Gastrocnemius medialis (tissue), 4 donors: ENCODE data around the gene CLDN6. TPM values are rescaled to one million over a fixed set of nuclear protein-coding genes. Genes with fewer than 3 reads are reported as not detected.
"Not testable (repeated sequence)": the region's sequence is repeated elsewhere in the genome, so short reads cannot be mapped to it uniquely, and the experiment has no call there.

ENCODE experiments used
- ATAC-seq, 2 donors: fragments of 150-250 bp; one replicate each; pipeline ENCODE4 v1.9.1; 2016
- DNase-seq, 2 donors: peaks; one replicate each; pipeline ENCODE4 v3.0.0-alpha.2; 2019
- H3K27ac ChIP-seq, 4 donors: fragments of 200-600 bp; sonication (generic); 1 replicate in 1 of 4; 2 replicates in 3 of 4; pipeline ENCODE4 v1.5.1; 2016 to 2018; ENCODE audit warnings: mild to moderate bottlenecking in 2 of 4, moderate library complexity in 1 of 4
- H3K27me3 ChIP-seq, 3 donors: fragments of 200-600 bp; sonication (generic) in 2 of 3; 1 replicate in 1 of 3; 2 replicates in 2 of 3; pipeline versions ENCODE4 v1.5.1 to v1.6.0; 2016 to 2019; ENCODE audit warnings: mild to moderate bottlenecking in 1 of 3, moderate library complexity in 1 of 3
- H3K36me3 ChIP-seq, 2 donors: fragments of 200-600 bp; sonication (generic) in 1 of 2; one replicate each; pipeline ENCODE4 v1.5.1; 2017 to 2018
- H3K4me1 ChIP-seq, 2 donors: fragments of 200-600 bp; sonication (generic) in 1 of 2; one replicate each; pipeline ENCODE4 v1.5.1; 2016 to 2017; ENCODE audit warnings: mild to moderate bottlenecking in 2 of 2
- H3K4me3 ChIP-seq, 4 donors: fragments of 200-600 bp; sonication (generic) in 3 of 4; 1 replicate in 1 of 4; 2 replicates in 3 of 4; pipeline ENCODE4 v1.5.1; 2016 to 2019; ENCODE audit warnings: mild to moderate bottlenecking in 2 of 4
- H3K9me3 ChIP-seq, 3 donors: fragments of 200-600 bp; sonication (generic) in 2 of 3; 1 replicate in 1 of 3; 2 replicates in 2 of 3; pipeline ENCODE4 v1.5.1; 2016 to 2019
- POLR2A ChIP-seq, 2 donors: fragments of 450-650 bp; IDR thresholded peaks; one replicate each; pipeline ENCODE4 v1.6.1; 2017; ENCODE audit warnings: antibody characterized with exemption in 2 of 2, mild to moderate bottlenecking in 2 of 2, moderate library complexity in 2 of 2
- in situ Hi-C, 4 donors: fragments of 200-750 bp; cut with MboI; loops; one replicate each; pipeline versions ENCODE4 v1.15.0 to v1.8.0; 2017; ENCODE audit warnings: low sequenced_read_pairs in 4 of 4
- intact Hi-C: fragments of 100-400 bp; cut with DNase I; formaldehyde crosslinking; loops from one replicate; pipeline ENCODE4 v1.15.1; 2023; ENCODE audit warnings: low total_unique reads
- total RNA-seq, 4 donors: library from RNA; depleted of rRNA; stranded (reverse); fragments of >200 nt; gene quantifications; one replicate each; pipeline versions ENCODE4 v1.1.0 to v1.2.3, GENCODE V29; 2016
- TF ChIP-seq, protein P1 (sequence below), 5 experiments: fragments of 450-650 bp in 3 of 5; fragments of 200-600 bp in 2 of 5; sonication (generic) in 2 of 5; IDR thresholded peaks in 4 of 5; conservative IDR thresholded peaks in 1 of 5; 1 replicate in 4 of 5; 2 replicates in 1 of 5; pipeline ENCODE4 v1.5.1; 2016 to 2019; ENCODE audit warnings: antibody characterized with exemption in 5 of 5, mild to moderate bottlenecking in 3 of 5, moderate library complexity in 3 of 5

The CLDN6 gene
- total RNA-seq, 4 donors from 2014 or later, result 0.55 TPM; not detected in 3

DNA sequence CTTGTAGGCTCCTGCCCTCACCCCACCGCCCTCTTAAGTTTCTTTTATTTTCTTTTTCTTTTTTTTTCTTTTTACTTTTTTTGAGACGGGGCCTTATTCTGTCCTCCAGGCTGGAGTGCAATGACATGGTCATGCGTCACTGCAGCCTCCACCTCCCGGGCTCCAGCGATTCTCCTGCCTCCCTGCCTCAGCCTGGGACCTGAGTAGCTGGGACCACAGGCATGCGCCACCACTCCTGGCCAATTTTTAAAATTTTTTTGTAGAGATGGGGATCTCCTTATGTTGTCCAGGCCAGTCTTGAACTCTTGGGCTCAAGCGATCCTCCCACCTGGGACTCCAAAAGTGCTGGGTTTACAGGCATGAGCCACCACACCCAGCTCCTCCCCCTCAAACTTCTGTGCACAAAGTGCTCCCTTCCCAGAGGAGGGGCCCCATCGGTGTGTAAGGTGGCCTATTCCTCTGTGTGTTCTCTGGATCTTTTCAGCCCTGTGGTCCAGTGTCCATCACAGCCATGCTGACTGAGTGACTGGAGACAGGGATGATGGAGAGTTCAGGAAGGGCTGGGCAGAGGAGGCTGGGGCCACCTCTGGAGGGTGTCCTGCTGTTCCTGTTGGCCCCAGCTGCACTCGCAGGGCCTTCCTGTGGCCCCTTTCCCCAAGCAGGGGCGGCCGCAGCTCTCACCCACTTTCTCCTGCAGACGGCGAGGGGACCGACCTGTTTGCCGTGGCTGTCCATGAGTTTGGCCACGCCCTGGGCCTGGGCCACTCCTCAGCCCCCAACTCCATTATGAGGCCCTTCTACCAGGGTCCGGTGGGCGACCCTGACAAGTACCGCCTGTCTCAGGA lies 38.6 kb upstream of the CLDN6 start:
- no peak overlapping the region for H3K27ac ChIP-seq
- intact Hi-C loops (no loop called here), in situ Hi-C loops (no loop called here)
- H3K4me3 ChIP-seq, result no peak overlapping the region
- H3K4me1 ChIP-seq, result peaks cover 20 to 33% of the 10 kb centered on the region in 2 donors
- no peaks in the 10 kb centered on the region for H3K9me3 ChIP-seq
- H3K36me3 ChIP-seq, result no peaks in the 10 kb centered on the region
- TF ChIP-seq, protein P1, sequence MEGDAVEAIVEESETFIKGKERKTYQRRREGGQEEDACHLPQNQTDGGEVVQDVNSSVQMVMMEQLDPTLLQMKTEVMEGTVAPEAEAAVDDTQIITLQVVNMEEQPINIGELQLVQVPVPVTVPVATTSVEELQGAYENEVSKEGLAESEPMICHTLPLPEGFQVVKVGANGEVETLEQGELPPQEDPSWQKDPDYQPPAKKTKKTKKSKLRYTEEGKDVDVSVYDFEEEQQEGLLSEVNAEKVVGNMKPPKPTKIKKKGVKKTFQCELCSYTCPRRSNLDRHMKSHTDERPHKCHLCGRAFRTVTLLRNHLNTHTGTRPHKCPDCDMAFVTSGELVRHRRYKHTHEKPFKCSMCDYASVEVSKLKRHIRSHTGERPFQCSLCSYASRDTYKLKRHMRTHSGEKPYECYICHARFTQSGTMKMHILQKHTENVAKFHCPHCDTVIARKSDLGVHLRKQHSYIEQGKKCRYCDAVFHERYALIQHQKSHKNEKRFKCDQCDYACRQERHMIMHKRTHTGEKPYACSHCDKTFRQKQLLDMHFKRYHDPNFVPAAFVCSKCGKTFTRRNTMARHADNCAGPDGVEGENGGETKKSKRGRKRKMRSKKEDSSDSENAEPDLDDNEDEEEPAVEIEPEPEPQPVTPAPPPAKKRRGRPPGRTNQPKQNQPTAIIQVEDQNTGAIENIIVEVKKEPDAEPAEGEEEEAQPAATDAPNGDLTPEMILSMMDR (IDR thresholded peaks at IDR 0.05 in 4 of 5, conservative IDR thresholded peaks at IDR 0.05 in 1 of 5), result no peak
- no peak for TF ChIP-seq POLR2A (IDR thresholded peaks at IDR 0.05)
- H3K27me3 ChIP-seq, result no peaks in the 10 kb centered on the region
- DNase-seq, result no peak
- ATAC-seq, result no peak

DNA sequence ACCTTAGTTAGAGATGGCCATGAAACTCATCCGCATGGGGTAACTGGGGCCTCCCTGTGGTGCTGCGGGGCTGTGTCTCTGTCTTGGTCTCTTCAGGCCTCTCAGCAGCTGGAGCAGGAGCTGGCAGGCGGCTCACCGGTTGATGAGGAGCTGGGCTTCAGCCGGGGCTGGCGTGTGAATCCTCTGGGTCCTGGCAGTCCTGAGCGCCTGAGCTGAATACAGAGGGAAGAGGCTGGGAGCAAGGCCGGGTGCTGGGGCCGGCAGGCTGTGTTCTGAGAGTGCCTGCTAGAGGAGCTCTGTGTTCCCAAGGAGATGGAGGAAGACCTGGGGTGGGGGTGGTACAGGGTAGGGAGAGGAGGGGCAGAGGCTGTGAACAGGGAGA lies 37.7 kb upstream of the CLDN6 start:
- H3K4me3 ChIP-seq, in situ Hi-C loops, H3K9me3 ChIP-seq, intact Hi-C loops, ATAC-seq, H3K36me3 ChIP-seq, DNase-seq, H3K27me3 ChIP-seq, H3K27ac ChIP-seq: not testable (repeated sequence)
- peaks cover 14 to 25% of the 10 kb centered on the region in 2 donors for H3K4me1 ChIP-seq

DNA sequence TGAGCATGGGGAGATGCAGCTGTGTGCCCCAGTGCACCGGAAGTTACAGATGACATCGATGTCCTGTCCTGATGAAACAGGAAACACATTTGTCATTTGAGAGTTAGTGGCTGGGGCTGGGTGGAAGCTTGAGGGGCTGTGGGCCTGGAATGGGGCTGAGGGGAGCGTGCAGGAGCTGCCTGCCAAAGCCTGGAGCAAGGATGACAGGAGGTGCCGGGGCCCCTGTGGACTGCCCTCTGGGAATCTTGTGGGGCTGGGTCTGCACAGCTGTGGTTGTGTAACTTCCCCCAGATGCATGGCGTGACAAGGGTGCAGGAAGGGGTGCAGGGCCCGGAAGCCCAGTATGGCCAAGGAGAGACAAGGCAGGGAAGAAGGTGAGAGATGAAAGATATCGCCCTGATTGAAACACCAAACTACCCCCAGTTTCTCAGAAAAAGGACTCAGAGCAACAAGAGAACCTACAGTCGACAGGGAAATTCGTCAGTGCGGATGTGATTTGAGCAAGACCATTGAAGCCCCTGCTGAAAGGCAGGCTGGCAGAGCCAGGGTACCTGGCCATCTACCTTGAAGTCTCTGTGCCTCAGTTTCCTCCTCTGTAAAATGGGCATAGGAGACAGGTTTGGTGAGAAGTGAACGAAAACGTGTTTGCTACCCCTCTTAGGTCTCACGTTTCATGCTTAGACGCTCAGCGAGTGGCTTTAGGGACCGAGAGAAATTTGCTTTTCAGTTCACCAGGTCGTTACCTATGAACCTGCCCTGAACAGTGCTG lies 37.2 kb upstream of the CLDN6 start:
- no peak for TF ChIP-seq POLR2A (IDR thresholded peaks at IDR 0.05)
- TF ChIP-seq, protein P1 (IDR thresholded peaks at IDR 0.05 in 4 of 5, conservative IDR thresholded peaks at IDR 0.05 in 1 of 5), result no peak
- Histone ChIP-seq H3K4me3 (no peak overlapping the region), H3K36me3 (no peaks in the 10 kb centered on the region), H3K27me3 (peaks cover under 1 to 4% (median 3%) of the 10 kb centered on the region in 3 donors), H3K27ac (no peak overlapping the region), H3K9me3 (no peaks in the 10 kb centered on the region), H3K4me1 (peaks cover 8 to 19% of the 10 kb centered on the region in 2 donors)
- intact Hi-C loops, result no loop called here
- ATAC-seq (no peak), DNase-seq (no peak)
- in situ Hi-C loops, result no loop called here

DNA sequence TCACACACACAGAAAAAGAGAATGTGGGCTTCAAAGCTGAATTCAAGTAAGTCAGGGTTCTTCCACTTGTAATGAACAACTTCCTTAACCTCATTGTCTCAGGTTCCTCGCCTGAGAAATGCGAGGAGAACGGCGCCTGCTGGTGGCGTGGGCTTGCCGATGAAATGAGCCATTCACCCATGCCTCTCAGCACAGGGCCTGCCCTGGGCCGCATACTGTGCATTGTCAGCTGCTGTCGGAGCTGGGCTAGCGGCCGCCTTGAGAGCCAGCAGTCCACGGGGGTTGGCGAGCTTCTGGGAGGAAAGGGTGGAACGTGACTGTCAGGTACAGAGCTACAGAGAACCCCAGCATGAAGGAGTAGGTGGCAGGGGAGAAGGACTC lies 35.3 kb upstream of the CLDN6 start:
- intact Hi-C loops, H3K4me1 ChIP-seq, in situ Hi-C loops, H3K9me3 ChIP-seq, ATAC-seq, H3K4me3 ChIP-seq, DNase-seq, H3K36me3 ChIP-seq, H3K27ac ChIP-seq: not testable (repeated sequence)
- peaks cover 14 to 22% (median 16%) of the 10 kb centered on the region in 3 donors for H3K27me3 ChIP-seq

DNA sequence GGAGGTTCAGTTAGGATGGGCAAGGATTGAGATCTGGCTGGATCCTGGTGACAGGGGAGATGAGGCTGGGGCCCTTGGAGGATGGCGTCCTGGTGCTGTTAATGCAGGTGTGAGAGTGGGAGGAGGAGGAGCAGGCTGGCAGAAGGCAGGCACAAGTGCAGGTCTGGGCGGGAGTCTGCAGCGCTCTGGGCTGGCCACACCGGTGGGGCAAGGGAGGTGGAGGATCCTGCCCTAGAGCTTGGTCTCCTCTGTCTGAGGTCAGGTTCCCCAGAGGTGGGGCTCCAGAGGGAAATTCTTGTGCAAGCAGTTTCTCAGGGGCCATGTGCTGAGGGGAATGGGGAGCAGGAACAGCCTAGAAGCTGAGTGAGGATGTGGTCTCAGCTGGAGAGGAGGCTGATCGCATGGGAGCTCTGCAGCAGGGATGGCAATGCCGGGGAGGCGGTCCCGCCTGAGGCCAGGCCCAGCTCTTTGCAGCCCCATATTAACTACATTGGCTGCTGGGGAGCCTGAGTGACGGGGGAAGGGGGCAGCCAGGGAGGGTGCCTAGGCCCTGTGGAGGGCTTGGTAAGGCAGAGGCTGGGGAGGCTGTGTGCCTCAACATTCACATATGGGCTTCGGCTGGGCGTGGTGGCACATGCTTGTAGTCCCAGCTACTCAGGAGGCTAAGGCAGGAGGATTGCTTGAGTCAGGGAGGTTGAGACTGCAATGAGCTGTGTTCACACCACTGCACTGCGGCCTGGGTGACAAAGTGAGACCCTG lies 34.8 kb upstream of the CLDN6 start:
- H3K27ac ChIP-seq, H3K4me3 ChIP-seq, H3K9me3 ChIP-seq, H3K36me3 ChIP-seq, H3K4me1 ChIP-seq, ATAC-seq, intact Hi-C loops, in situ Hi-C loops, DNase-seq: not testable (repeated sequence)
- peaks cover 19 to 22% (median 22%) of the 10 kb centered on the region in 3 donors for H3K27me3 ChIP-seq
